GM12878 (cell line): ENCODE results near the gene NOTCH1. TPM values are rescaled to one million over a fixed set of nuclear protein-coding genes. Genes with fewer than 3 reads are reported as not detected.

ENCODE experiments used
- ATAC-seq: fragments of 200-7000 bp; cut with Tn5 transposase; 3 replicates; pipeline ENCODE4 v1.9.1; 2020; ENCODE audit warnings: mild to moderate bottlenecking, moderate library complexity
- BruUV-seq: library from RNA; stranded (reverse); fragments of 400-500 nt; replicated peaks from 2 replicates; lab custom pipeline; 2021; lab: Mats Ljungman, UMichigan
- CTCF ChIA-PET: fragments of 300-600 bp; sonication (Branson Sonifier 250); formaldehyde crosslinking; extraction: SDS; loops from one replicate; lab custom pipeline; 2021; ENCODE audit warnings: inconsistent platforms; lab: Yijun Ruan, JAX
- POLR2A ChIA-PET: fragments of 350-600 bp; formaldehyde crosslinking; extraction: SDS; loops from one replicate; lab custom pipeline; 2021; ENCODE audit warnings: inconsistent platforms; lab: Charles Lee
- RAD21 ChIA-PET: fragments of 300-600 bp; sonication (Branson Sonifier 250); formaldehyde crosslinking; loops from one replicate; lab custom pipeline; 2023; ENCODE audit warnings: antibody characterized with exemption; ENCODE audit not compliant: unreplicated experiment; lab: Charles Lee
- SMC1A ChIA-PET: fragments of 300-600 bp; sonication (Branson Sonifier 250); formaldehyde crosslinking; loops from one replicate; lab custom pipeline; 2023; ENCODE audit not compliant: unreplicated experiment, uncharacterized antibody; lab: Charles Lee
- DNase-seq: peaks from one replicate; pipeline ENCODE4 v3.0.0-alpha.2; 2011; ENCODE audit warnings: low read depth, low spot score
- FAIRE-seq: peaks from 3 replicates; lab custom pipeline; 2011; peaks lifted over from hg19 to GRCh38; lab: Jason Lieb, UNC
- H2AFZ ChIP-seq: 2 replicates; pipeline ENCODE4 v1.6.0; 2011; ENCODE audit warnings: low read depth, low read length, control low read depth; ENCODE audit not compliant: control insufficient read depth
- H3K27ac ChIP-seq: 2 replicates; pipeline ENCODE4 v1.5.1; 2011; ENCODE audit warnings: control low read depth; ENCODE audit not compliant: control insufficient read depth, insufficient read depth
- H3K27me3 ChIP-seq, 2 experiments: replicated peaks in 1 of 2; 2 replicates each; pipeline versions ENCODE4 v1.6.0 to v1.6.1; 2011; ENCODE audit warnings: low read length in 1 of 2; ENCODE audit not compliant: control insufficient read depth in 2 of 2, insufficient read depth in 2 of 2
- H3K36me3 ChIP-seq, 2 experiments: 2 replicates each; pipeline ENCODE4 v1.5.1; 2011; ENCODE audit warnings: low read length in 1 of 2; ENCODE audit not compliant: control insufficient read depth in 2 of 2, insufficient read depth in 2 of 2
- H3K4me1 ChIP-seq: 2 replicates; pipeline ENCODE4 v1.6.1; 2011; ENCODE audit warnings: mild to moderate bottlenecking, low read length, moderate library complexity, mixed read lengths; ENCODE audit not compliant: control insufficient read depth, insufficient read depth
- H3K4me2 ChIP-seq: 2 replicates; pipeline ENCODE4 v1.6.0; 2011; ENCODE audit warnings: control low read depth; ENCODE audit not compliant: control insufficient read depth, insufficient read depth
- H3K4me3 ChIP-seq: fragments of 200-600 bp; sonication (generic); 2 replicates; pipeline ENCODE4 v1.5.1; 2016
- H3K79me2 ChIP-seq: 2 replicates; pipeline ENCODE4 v1.6.0; 2011; ENCODE audit warnings: low read length; ENCODE audit not compliant: control insufficient read depth, insufficient read depth
- H3K9ac ChIP-seq: 2 replicates; pipeline ENCODE4 v1.8.0; 2011; ENCODE audit warnings: low read length, control low read depth, mixed read lengths; ENCODE audit not compliant: control insufficient read depth, insufficient read depth
- H3K9me3 ChIP-seq: replicated peaks from 3 replicates; pipeline ENCODE4 v1.5.1; 2011; ENCODE audit warnings: mild to moderate bottlenecking, low read length; ENCODE audit not compliant: control insufficient read depth, insufficient read depth
- H4K20me1 ChIP-seq: 2 replicates; pipeline ENCODE4 v1.6.0; 2011; ENCODE audit not compliant: control insufficient read depth, insufficient read depth
- ATF3 ChIP-seq: IDR thresholded peaks from 2 replicates; pipeline ENCODE4 v1.6.1; 2011; ENCODE audit warnings: low read depth, mild to moderate bottlenecking, low read length, moderate library complexity, borderline replicate concordance; ENCODE audit errors: extremely low read depth
- BACH1 ChIP-seq: fragments of 450-650 bp; IDR thresholded peaks from 2 replicates; pipeline ENCODE4 v1.6.1; 2017; ENCODE audit warnings: mild to moderate bottlenecking, borderline replicate concordance
- CHD2 ChIP-seq: IDR thresholded peaks from 2 replicates; pipeline ENCODE4 v1.6.1; 2011; ENCODE audit warnings: low read depth, low read length, improper control_type of control experiment, borderline replicate concordance
- CREM ChIP-seq: IDR thresholded peaks from 2 replicates; pipeline ENCODE4 v1.6.1; 2014; ENCODE audit warnings: antibody characterized with exemption, low read depth
- EGR1 ChIP-seq, 2 experiments: IDR thresholded peaks; 1 replicate in 1 of 2; 2 replicates in 1 of 2; pipeline ENCODE4 v1.6.1; 2011 to 2012; ENCODE audit warnings: low read depth in 2 of 2, low read length in 2 of 2, borderline replicate concordance in 1 of 2, mild to moderate bottlenecking in 1 of 2, moderate library complexity in 1 of 2
- ETV6 ChIP-seq, 2 experiments: fragments of 450-650 bp in 1 of 2; IDR thresholded peaks in 1 of 2; conservative IDR thresholded peaks in 1 of 2; 2 replicates each; pipeline ENCODE4 v1.6.1; 2014; ENCODE audit warnings: antibody characterized with exemption in 1 of 2, borderline replicate concordance in 1 of 2, low read depth in 1 of 2, mild to moderate bottlenecking in 1 of 2, moderate library complexity in 1 of 2
- IRF5 ChIP-seq: fragments of 450-650 bp; IDR thresholded peaks from 2 replicates; pipeline ENCODE4 v1.6.1; 2017; ENCODE audit warnings: borderline replicate concordance
- PAX5 ChIP-seq: IDR thresholded peaks from 2 replicates; pipeline ENCODE4 v1.6.1; 2011; ENCODE audit warnings: low read depth, low read length, borderline replicate concordance
- POLR2A ChIP-seq: IDR thresholded peaks from 2 replicates; pipeline ENCODE4 v1.6.1; 2011; ENCODE audit warnings: low read depth, mild to moderate bottlenecking, low read length
- POLR2AphosphoS2 ChIP-seq: IDR thresholded peaks from 2 replicates; pipeline ENCODE4 v1.6.1; 2011; ENCODE audit warnings: low read depth, mild to moderate bottlenecking, low read length, improper control_type of control experiment, moderate library complexity
- RUNX3 ChIP-seq: IDR thresholded peaks from 2 replicates; pipeline ENCODE4 v1.6.1; 2012; ENCODE audit warnings: low read length, inconsistent platforms
- TARDBP ChIP-seq: IDR thresholded peaks from 2 replicates; pipeline ENCODE4 v1.6.1; 2016; ENCODE audit warnings: borderline replicate concordance
- WGBS: methylation state at CpG from one replicate; pipeline ENCODE4 v1.1.6; 2016; ENCODE audit warnings: low lambda C conversion rate; ENCODE audit not compliant: insufficient replicate concordance, insufficient coverage; ENCODE audit errors: missing lambda C conversion rate; 5-methylcytosine and 5-hydroxymethylcytosine counted together
- in situ Hi-C: fragments of 300-500 bp; cut with MboI; formaldehyde crosslinking; loops from 9 replicates; pipeline ENCODE4 v1.14.3; 2018; ENCODE audit warnings: mixed read lengths
- intact Hi-C: fragments of 100-400 bp; cut with micrococcal nuclease; formaldehyde crosslinking; loops from one replicate; pipeline ENCODE4 v1.14.2; 2022; ENCODE audit not compliant: unreplicated experiment
- polyA plus RNA-seq, 11 experiments: library from polyadenylated mRNA; depleted of rRNA in 4 of 11; unstranded in 6 of 11; stranded (reverse) in 5 of 11; fragments of >200 nt; fragmentation: Nextera tagmentation in 4 of 11; fragmentation: Illumina TruSeq in 1 of 11; extraction: Ambion mirVana in 4 of 11; extraction: Trizol in 1 of 11; gene quantifications; 1 replicate in 1 of 11; 2 replicates in 10 of 11; pipeline versions ENCODE4 v1.2.1 to v1.2.3, GENCODE V29; 2011 to 2016; ENCODE audit warnings: inconsistent platforms in 2 of 11, missing spikeins in 2 of 11, low read depth in 1 of 11
- total RNA-seq, 4 experiments: library from RNA; depleted of rRNA in 3 of 4; stranded (reverse); fragments of >200 nt in 3 of 4; fragmentation: Illumina TruSeq in 1 of 4; extraction: Trizol in 1 of 4; gene quantifications; 2 replicates each; pipeline versions ENCODE4 v1.2.1 to v1.2.3, GENCODE V29; 2013 to 2021

Gene NOTCH1
- total and polyA plus RNA-seq, 10 of the 15 experiments (the other 5 are each of a cell fraction or from before 2014, with no cell fraction given), result 0.02 to 40.0 (median 3.7) TPM

GRCh38 chr9:136533775-136534157 is 12.1 kb downstream of the NOTCH1 start:
- BruUV-seq, result no TSS peak
- ChIA-PET POLR2A (interaction anchor here (1.1 to 1.9 kb wide), 3 partner anchors 10 to 46 kb away, joined by 3 to 7 read pairs (median 6); no protein-coding TSS in a partner anchor), CTCF (interaction anchor here (1.0 kb wide), 1 partner anchor 12 kb away, joined by 3 read pairs; no protein-coding TSS in a partner anchor), SMC1A (no interaction called here), RAD21 (interaction anchor here (0.8 to 1.3 kb wide), 3 partner anchors 70 to 84 kb away, joined by 3 read pairs; no protein-coding TSS in a partner anchor)
- no peak overlapping the region for H3K4me3 ChIP-seq
- TF ChIP-seq BACH1, result no peak
- TF ChIP-seq POLR2AphosphoS2, result no peak
- TF ChIP-seq PAX5, result 0 out of 2 replicates have a peak, but pooled peaks have one; percentile 16
- no peaks in the 10 kb centered on the region for H3K9me3 ChIP-seq
- peaks cover 0 to 16% of the 10 kb centered on the region in 2 experiments; a peak in 2 of 4 replicates for H3K36me3 ChIP-seq
- DNase-seq (no peak), ATAC-seq (peak; percentile 9), FAIRE-seq (no peak)
- in situ Hi-C loops (no loop called here), intact Hi-C loops (no loop called here)
- peaks cover 33% of the 10 kb centered on the region for H3K79me2 ChIP-seq
- peaks cover 59% of the 10 kb centered on the region for H3K4me1 ChIP-seq
- H3K4me2 ChIP-seq, result peak overlapping the region; percentile 75
- H3K9ac ChIP-seq, result no peak overlapping the region
- H3K27me3 ChIP-seq, result no peaks in the 10 kb centered on the region
- peak overlapping the region; percentile 51; the same call in 1 of the 2 replicates for H3K27ac ChIP-seq
- no peak overlapping the region for H2AFZ ChIP-seq
- H4K20me1 ChIP-seq, result peaks cover 7% of the 10 kb centered on the region; the same call in 1 of the 2 replicates
- 27% methylated on average over 22 of the region's 22 CpGs for WGBS

- peak overlapping the region; percentile 75 for H3K4me2 ChIP-seq
- peaks cover 0 to 16% of the 10 kb centered on the region in 2 experiments; a peak in 2 of 4 replicates for H3K36me3 ChIP-seq
- TF ChIP-seq CHD2 (0 out of 2 replicates have a peak, but pooled peaks have one; percentile 5), TARDBP (0 out of 2 replicates have a peak, but pooled peaks have one; percentile 27), ATF3 (no peak), RUNX3 (peak; percentile 59), EGR1 (IDR thresholded peaks at IDR 0.05; ENCODE audit: borderline replicate concordance in 1 of 2, low read depth in 2 of 2, low read length in 2 of 2) (0 out of 3 replicates have a peak, but pooled peaks of 1 of the 2 experiments have one; percentile 33), IRF5 (no peak), POLR2A (peak; percentile 25; the same call in 1 of the 2 replicates), ETV6 (conservative IDR thresholded peaks at IDR 0.05 in 1 of 2, IDR thresholded peaks at IDR 0.05 in 1 of 2; ENCODE audit: borderline replicate concordance in 1 of 2, low read depth in 1 of 2) (0 out of 4 replicates have a peak, but pooled peaks of 1 of the 2 experiments have one; percentile 20), CREM (0 out of 2 replicates have a peak, but pooled peaks have one; percentile 28)
These were observed 12.8 kb downstream of the NOTCH1 start for GRCh38 chr9:136532799-136533774.

More at GRCh38 chr9:136532799-136533774, 12.8 kb downstream of the NOTCH1 start:
- ChIA-PET RAD21 (interaction anchor here (0.8 to 1.3 kb wide), 3 partner anchors 70 to 85 kb away, joined by 3 read pairs; no protein-coding TSS in a partner anchor), SMC1A (interaction anchor here (0.6 to 1.0 kb wide), 2 partner anchors 11 to 1122 kb away, joined by 3 read pairs; no protein-coding TSS in a partner anchor), POLR2A (interaction anchor here (0.5 to 1.9 kb wide), 4 partner anchors 11 to 343 kb away, joined by 3 to 7 read pairs (median 5); no protein-coding TSS in a partner anchor), CTCF (interaction anchor here (0.6 to 1.0 kb wide), 4 partner anchors 8 to 48 kb away, joined by 3 to 4 read pairs (median 3); no protein-coding TSS in a partner anchor)
- in situ Hi-C loops, result no loop called here
- Histone ChIP-seq H3K4me1 (peaks cover 53% of the 10 kb centered on the region), H4K20me1 (peaks cover 7% of the 10 kb centered on the region; the same call in 1 of the 2 replicates), H3K27ac (peak overlapping the region; percentile 51; the same call in 1 of the 2 replicates), H2AFZ (no peak overlapping the region), H3K79me2 (peaks cover 27% of the 10 kb centered on the region), H3K9me3 (no peaks in the 10 kb centered on the region), H3K27me3 (no peaks in the 10 kb centered on the region), H3K4me3 (peak overlapping the region; percentile 16; the same call in 1 of the 2 replicates), H3K9ac (0 out of 2 replicates have a peak overlapping the region, but pooled peaks have one; percentile 0)
- intact Hi-C loops, result no loop called here
- DNase-seq (no peak), ATAC-seq (peak; percentile 45), FAIRE-seq (no peak)
- WGBS, result 34% methylated on average over 34 of the region's 35 CpGs
- BruUV-seq, result no TSS peak
